Cerebellar nuclear complex (tissue), 1 donor: Measurements from ENCODE around the gene ACBD3.

Experiments used
- DNase-seq, 2 experiments: peaks; one replicate each; lab custom pipeline; 2025; lab: John Stamatoyannopoulos, UW

The ACBD3 gene

DNA sequence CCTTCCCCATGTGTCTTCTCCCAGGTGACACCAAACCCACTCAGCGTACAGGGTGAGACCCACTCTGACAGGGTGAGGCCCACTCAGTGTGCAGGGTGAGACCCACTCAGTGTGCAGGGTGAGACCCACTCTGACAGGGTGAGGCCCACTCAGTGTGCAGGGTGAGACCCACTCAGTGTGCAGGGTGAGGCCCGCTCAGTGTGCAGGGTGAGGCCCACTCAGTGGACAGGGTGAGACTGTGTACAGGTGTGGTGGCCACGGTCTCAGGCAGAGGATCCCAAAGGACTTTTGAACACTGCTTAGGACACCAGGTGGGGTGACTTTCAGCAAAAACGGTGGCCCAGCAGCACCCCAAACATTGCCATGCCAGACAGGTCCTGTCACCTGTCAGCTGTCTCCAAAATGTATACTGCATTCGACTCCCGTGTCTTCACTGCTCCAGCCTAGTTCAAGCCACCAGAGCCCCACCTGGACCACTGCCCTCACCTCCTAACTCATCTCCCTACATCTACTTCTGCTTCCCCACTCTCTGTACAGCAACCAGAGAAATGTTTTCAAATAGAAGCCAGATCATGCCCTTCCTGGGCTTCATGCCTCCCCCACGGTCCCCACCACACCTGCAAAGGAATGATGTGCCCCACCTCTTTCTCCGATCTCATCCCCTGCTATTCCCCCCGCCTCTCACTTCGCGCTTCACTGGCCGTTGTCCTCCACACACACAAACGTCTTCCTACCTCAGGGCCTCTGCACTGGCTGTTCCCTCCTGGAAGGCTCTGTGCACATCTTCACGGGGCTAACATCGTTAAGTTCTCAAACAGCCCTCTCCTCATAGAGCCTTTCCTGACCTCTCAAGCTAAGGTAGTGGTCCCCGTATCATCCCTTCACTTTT is 52.1 kb downstream of the ACBD3 start:
- DNase-seq, result no peak

GRCh38 chr1:226133504-226134123 is 52.9 kb downstream of the ACBD3 start:
- DNase-seq, result no peak

GRCh38 chr1:226132728-226133503 is 53.6 kb downstream of the ACBD3 start:
- no peak for DNase-seq

DNA sequence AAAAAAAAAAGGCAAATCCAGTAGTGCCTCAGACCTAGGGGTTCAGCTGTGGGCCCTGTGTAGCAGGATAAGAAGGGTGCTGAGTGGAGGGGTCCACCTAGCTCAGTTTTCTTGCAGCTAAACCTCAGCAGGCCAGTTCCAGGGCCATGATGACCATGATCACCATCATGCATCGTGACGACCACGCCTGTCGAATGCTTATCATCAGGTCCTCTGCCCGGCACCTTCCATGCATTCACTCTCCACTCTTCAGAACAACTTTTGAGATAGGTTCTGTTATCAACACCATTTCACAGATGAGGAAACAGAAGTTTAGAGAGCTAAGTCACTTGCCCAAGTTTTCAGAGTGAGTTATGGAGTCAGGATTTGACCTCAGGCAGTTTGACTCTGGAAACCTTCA is 54.9 kb downstream of the ACBD3 start:
- no peak for DNase-seq

- no peak for DNase-seq
Measured at GRCh38 chr1:226129230-226129629, 57.3 kb downstream of the ACBD3 start.

- no peak for DNase-seq
Measured at GRCh38 chr1:226128487-226129075, 58.0 kb downstream of the ACBD3 start.

DNA sequence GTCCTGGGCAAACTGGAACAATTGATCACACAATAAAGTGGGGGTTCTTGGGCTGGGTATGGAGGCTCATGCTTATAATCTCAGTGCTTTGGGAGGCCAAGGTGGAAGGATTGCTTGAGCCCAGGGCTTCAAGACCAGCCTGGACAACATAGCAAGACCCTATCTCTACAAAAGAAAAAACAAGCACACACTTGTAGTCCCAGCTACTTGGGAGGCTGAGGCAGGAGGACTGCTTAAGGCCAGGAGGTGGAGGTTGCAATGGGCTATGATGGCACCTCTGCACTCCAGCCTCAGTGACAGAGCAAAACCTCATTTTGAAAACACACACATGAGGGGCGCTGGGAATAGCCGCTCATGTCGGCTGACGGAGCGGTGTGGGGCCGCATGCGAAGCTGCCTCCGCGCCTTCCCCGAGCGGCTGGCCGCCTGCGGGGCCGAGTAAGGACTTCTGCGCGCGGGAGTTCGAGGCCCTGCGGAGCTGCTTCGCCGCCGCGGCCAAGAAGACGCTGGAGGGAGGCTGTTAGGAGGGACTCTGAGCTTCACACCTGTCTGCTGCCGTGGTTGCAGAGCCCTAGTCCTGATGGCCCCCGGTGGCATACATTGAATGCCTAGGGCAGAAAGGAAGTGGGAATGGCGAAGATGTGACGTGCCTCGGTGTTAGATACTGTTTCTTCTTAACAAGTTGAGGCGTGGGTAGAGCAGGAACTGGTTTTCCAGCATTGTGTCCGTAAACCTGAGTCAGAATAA is 59.5 kb downstream of the ACBD3 start:
- no peak for DNase-seq

GRCh38 chr1:226125831-226126230 is 60.7 kb downstream of the ACBD3 start:
- no peak for DNase-seq

GRCh38 chr1:226125097-226125630 is 61.4 kb downstream of the ACBD3 start:
- peak in 1 of 2 experiments; percentile 58 for DNase-seq

- DNase-seq, result no peak
Measured at GRCh38 chr1:226123591-226124471, 62.7 kb downstream of the ACBD3 start.

DNA sequence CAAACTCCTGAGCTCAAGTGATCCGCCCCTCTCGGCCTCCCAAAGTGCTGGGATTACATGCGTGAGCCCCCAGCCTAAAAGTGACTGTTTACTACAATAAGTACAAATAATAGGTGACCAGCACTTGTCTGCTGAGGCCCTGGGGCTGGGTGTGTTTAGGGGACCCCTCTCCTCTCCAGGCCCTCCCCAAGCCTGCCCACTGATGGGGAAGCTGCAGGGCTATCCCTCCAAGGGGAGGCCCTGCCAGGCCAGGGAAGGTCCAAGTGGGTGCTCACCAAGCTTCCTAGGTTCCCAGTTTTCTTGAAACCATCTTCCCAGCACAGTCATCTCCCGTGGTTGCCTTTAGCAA is 63.4 kb downstream of the ACBD3 start:
- DNase-seq, result no peak

DNA sequence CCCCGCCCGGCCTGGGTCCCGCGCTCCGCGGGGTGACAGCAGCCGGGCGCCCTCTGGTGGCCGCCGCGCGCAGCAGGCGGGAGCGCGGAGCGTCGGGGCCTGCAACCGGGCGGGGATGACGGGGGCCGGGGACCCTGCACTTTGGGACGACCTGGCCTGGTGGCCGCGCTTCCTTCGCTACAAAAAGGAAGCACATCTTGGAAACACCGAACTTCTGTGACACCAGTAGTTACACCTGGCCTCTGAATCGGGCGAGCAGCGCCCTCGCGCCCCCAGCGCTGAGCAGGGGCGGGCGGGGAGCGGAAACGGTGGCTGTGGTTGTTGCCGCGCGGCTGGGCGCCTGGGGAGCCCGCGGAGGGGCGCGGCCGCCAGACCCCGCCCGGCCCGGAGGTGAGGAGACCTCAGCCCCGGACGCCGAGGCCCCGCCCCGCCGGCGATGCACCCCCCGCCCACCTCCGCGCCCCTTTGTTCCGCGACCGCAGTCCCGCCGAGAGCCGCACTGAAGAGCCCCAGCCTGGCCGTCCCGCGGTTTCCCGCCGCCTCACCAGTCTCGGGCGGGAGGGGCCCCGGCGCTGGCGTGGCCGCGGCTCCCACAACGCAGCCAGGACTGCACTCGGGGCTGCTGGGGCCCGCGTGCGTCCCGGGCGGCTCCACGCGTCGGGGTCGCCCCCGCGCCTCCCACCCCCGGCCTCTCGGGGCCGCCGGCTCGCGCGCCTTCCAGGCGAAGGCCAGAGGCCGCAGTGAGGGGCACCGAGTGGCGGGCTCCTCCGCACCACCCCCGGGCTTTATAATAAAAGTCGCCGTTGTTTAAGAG is 64.7 kb downstream of the ACBD3 start:
- no peak for DNase-seq

- no peak for DNase-seq
Measured at GRCh38 chr1:226121049-226121586, 65.4 kb downstream of the ACBD3 start.

GRCh38 chr1:226120398-226120797 is 66.1 kb downstream of the ACBD3 start:
- DNase-seq, result no peak

DNA sequence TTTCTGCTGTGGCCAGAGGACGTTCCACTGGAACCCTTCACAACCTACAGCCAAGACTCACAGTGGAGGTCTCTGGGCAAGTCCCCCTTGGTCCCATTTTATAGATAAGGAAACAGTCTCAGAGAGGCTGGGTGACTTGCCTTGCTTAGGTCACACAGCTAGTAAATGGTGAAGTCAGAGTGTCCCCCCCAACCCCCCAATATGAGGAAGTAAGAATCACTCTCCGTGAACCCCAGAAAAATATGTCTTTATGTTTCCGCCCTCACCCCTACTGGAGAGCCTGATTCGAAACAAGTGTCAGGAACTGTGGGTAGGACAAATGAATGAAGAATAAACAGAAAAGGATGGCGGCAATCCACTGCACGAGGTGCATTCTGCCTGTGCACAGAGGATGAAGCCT is 67.4 kb downstream of the ACBD3 start:
- no peak for DNase-seq

DNA sequence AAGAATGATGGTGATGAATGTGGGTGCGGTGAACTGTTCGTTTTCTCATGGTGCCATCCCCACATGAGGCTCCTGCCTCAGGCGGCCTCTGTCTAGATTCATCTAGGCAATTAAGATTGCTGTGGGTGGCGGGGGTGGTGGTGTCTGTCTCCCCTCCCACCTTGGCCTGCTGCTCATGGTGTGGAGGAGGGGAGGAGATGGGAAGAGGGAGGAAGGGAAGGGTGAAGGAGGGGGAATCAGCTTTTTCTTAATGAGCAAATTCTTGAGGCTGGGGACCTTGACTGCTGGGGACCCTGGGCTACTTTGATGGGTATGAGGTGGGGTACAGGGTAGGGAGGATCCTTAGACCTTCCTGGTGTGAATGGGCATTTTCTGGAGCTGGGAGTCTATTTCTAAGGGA is 68.2 kb downstream of the ACBD3 start:
- DNase-seq, result no peak

DNA sequence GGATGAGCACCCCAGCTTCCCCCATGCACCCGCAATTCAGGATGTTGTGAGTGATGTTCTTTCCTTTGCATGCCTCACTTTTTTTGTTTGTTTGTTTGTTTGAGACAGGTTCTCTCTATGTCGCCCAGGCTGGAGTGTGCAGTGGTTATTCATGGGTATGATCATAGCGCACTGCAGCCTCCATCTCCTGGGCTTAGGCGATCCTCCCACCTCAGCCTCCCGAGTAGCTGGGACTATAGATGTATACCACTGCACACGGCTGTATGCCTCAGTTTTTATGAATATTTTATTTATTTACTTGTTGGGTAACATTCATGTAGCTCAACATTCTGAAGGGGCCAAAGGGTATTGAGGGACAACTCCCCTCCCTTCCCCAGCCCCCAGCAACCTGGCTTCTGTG is 69.2 kb downstream of the ACBD3 start:
- DNase-seq, result no peak

GRCh38 chr1:226116673-226117072 is 69.9 kb downstream of the ACBD3 start:
- DNase-seq, result no peak

DNA sequence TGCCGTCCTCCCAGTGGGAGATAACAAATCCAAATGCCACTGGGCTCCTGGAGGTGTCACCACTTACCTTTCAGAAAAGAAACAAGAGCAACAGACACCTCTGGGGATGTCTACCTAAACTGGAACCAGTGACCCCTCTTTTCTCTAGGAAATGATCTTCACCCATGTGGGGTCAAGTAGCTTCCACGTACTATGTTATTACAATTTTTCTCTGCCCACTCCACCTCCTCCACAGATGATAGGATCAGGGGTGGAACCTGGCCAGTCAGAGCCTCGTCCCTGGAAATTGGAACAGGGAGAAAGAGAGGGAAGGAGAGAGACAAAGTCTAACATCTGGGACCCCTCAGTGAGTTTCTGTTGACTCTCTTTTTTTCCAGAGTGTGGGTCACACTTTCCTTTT is 73.9 kb downstream of the ACBD3 start:
- DNase-seq, result no peak
